NT2/D1 (cell line): ENCODE data around the gene RUNX2.

Source experiments
- DNase-seq: peaks from one replicate; pipeline ENCODE4 v3.0.0-alpha.2; 2011; ENCODE audit warnings: low read depth, low spot score
- H3K27me3 ChIP-seq: 2 replicates; pipeline ENCODE4 v1.6.0; 2011; ENCODE audit warnings: mild to moderate bottlenecking; ENCODE audit not compliant: insufficient read length, insufficient read depth
- H3K36me3 ChIP-seq: 2 replicates; pipeline ENCODE4 v1.6.1; 2011; ENCODE audit warnings: mild to moderate bottlenecking, low read length, mixed read lengths; ENCODE audit not compliant: insufficient read depth, insufficient read length
- H3K4me1 ChIP-seq: 2 replicates; pipeline ENCODE4 v1.5.1; 2011; ENCODE audit not compliant: insufficient read depth, insufficient read length
- H3K4me3 ChIP-seq: 2 replicates; pipeline ENCODE4 v1.5.1; 2011; ENCODE audit warnings: low read depth; ENCODE audit not compliant: insufficient read length
- H3K9ac ChIP-seq: 2 replicates; pipeline ENCODE4 v1.6.0; 2011; ENCODE audit warnings: low read depth; ENCODE audit not compliant: insufficient read length
- H3K9me3 ChIP-seq: 2 replicates; pipeline ENCODE4 v1.5.1; 2011; ENCODE audit warnings: mild to moderate bottlenecking, low read length; ENCODE audit not compliant: insufficient read depth
- SUZ12 ChIP-seq: IDR thresholded peaks from 2 replicates; pipeline ENCODE4 v1.6.1; 2011; ENCODE audit not compliant: insufficient read length, insufficient read depth; ENCODE audit errors: extremely low read depth
- YY1 ChIP-seq: IDR thresholded peaks from 2 replicates; pipeline ENCODE4 v1.6.1; 2011; ENCODE audit not compliant: insufficient read length, insufficient read depth
- ZNF274 ChIP-seq: IDR thresholded peaks from 2 replicates; pipeline ENCODE4 v1.6.1; 2011; ENCODE audit warnings: mild to moderate bottlenecking, low read depth, low read length

Gene RUNX2

DNA sequence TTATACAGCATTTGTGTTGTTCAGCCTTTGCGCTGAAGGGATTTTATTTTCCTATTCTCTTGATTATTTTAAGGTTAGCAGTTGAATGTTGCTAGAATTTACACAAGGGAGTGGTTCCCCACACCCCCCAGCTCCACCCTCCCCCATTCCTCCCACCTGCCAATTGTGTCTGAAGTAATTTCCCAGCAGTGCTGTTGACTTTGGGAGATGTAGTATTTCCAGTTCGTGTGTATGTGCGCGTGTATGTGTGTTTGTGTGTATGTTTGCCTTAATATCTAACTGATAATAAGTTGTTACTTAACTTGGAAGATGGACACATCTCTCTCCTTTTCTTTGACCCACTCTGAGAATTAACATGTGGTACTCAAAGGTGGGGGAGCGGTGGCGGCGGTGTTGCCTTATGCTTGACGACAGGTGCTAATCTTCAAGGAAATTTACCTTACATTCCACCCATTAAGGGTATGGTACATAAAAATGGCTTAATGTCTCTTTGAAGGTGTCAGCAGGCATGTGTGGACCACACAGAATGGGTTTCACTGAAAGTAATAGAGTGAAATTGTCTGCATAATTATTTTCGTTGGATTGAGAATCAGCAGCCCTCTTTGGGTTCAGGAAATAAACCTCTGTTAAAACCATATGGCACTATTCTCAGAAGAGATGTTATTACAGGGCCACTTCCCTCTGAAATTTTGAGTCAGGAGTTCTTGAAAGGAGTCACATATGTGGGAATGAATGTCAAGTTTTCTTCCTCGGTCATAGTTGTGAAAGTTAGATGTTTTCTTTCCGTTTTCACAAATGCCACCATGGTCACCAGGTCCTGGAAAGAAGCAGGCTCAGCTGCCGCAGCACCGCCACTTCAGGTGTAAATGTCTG lies 145.2 kb downstream of the RUNX2 start:
- Histone ChIP-seq H3K4me1 (no peaks in the 10 kb centered on the region), H3K36me3 (peaks cover 5% of the 10 kb centered on the region), H3K9me3 (no peaks in the 10 kb centered on the region), H3K4me3 (no peak overlapping the region), H3K27me3 (no peaks in the 10 kb centered on the region), H3K9ac (no peak overlapping the region)
- no peak for DNase-seq
- TF ChIP-seq SUZ12, result no peak
- TF ChIP-seq YY1, result no peak
- no peak for TF ChIP-seq ZNF274

DNA sequence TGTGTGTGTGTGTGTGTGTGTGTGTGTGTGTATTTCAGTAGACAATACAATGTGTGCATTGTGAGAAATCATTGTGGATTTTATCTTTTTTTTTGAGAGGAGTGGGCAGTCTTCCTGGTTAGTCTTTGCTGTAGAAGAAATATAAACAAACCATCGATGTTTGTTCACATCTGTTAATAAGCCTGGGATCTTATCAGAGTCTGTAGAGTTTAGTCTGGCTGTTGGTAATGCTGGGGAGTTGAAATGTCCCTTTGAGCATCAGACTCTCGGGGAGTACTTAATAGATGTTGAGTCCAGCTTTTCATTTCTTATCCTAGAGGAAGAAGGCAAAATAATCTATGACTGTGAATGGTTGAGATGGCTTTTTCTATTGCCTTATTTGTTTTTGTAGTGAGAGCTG lies 146.2 kb downstream of the RUNX2 start:
- H3K9me3 ChIP-seq, result no peaks in the 10 kb centered on the region
- no peak overlapping the region for H3K4me3 ChIP-seq
- peaks cover 5% of the 10 kb centered on the region for H3K36me3 ChIP-seq
- H3K27me3 ChIP-seq, result no peaks in the 10 kb centered on the region
- no peak overlapping the region for H3K9ac ChIP-seq
- no peaks in the 10 kb centered on the region for H3K4me1 ChIP-seq
- no peak for TF ChIP-seq SUZ12
- TF ChIP-seq YY1, result no peak
- TF ChIP-seq ZNF274, result no peak
- DNase-seq, result no peak

DNA sequence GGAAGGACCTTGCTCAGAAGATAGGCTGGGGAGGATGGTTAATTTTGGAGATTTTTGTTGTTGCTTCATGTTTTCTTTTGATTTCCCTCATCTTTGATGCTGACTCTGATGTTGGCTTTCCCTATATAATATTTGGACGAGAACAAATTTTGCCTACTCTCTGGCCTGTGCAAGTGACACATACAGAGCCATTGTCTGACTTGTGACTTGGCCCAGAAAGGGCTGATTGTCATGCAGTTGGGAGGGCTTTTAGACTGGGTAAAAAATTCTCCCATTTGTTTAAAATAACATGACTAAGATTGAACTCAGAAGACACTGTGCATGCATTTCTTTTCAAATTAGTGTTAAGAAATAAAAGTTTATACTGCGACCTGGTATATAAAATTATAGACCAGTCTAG lies 148.2 kb downstream of the RUNX2 start:
- DNase-seq, result no peak
- Histone ChIP-seq H3K27me3 (no peaks in the 10 kb centered on the region), H3K36me3 (peaks cover 5% of the 10 kb centered on the region), H3K4me3 (no peak overlapping the region), H3K9me3 (no peaks in the 10 kb centered on the region), H3K4me1 (no peaks in the 10 kb centered on the region), H3K9ac (no peak overlapping the region)
- no peak for TF ChIP-seq SUZ12
- no peak for TF ChIP-seq YY1
- no peak for TF ChIP-seq ZNF274

DNA sequence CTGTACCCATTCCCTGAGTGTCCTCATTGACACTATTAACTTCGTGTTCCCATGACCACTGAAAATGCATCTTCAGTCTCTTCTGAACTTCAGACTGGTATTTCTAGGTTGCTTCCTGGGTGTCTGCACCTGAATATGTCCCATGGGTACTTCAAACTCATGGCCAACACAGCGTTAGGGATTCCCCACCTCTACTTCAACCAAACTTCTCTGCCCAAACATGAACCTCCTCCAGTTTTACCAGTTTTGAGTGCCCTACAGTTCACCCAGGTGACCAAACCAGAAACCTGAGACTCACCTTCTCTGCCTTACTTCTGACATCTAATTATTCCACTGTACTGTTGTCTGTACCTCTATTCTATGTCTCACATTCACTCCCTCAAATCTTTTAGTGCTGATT lies 149.1 kb downstream of the RUNX2 start:
- Histone ChIP-seq H3K36me3 (peaks cover 5% of the 10 kb centered on the region), H3K9me3 (no peaks in the 10 kb centered on the region), H3K9ac (no peak overlapping the region), H3K4me3 (no peak overlapping the region), H3K27me3 (no peaks in the 10 kb centered on the region), H3K4me1 (no peaks in the 10 kb centered on the region)
- no peak for DNase-seq
- no peak for TF ChIP-seq SUZ12
- TF ChIP-seq YY1, result no peak
- no peak for TF ChIP-seq ZNF274

DNA sequence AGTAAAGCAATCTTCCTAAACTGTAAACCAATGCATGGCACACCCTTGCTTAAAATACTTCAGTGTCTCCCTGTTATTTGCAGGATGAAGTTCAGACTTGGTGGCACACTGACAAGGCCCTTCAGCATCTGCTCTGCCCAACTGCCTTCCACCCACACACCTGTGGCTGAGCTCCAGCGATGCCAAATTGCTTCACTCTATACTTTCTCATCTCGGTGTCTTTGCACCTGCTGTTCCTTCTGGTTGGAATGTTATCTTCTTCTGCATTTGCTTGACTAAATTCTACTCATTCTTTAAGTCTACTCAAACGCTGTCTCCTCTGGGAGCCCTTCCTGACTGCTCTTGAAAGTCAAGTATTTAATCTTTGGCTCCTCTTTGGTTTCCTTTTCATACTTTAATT lies 149.7 kb downstream of the RUNX2 start:
- no peaks in the 10 kb centered on the region for H3K27me3 ChIP-seq
- no peak for DNase-seq
- no peak for TF ChIP-seq SUZ12
- no peak for TF ChIP-seq ZNF274
- no peak for TF ChIP-seq YY1
- H3K4me1 ChIP-seq, result no peaks in the 10 kb centered on the region
- no peak overlapping the region for H3K9ac ChIP-seq
- H3K9me3 ChIP-seq, result no peaks in the 10 kb centered on the region
- peaks cover 5% of the 10 kb centered on the region for H3K36me3 ChIP-seq
- no peak overlapping the region for H3K4me3 ChIP-seq

DNA sequence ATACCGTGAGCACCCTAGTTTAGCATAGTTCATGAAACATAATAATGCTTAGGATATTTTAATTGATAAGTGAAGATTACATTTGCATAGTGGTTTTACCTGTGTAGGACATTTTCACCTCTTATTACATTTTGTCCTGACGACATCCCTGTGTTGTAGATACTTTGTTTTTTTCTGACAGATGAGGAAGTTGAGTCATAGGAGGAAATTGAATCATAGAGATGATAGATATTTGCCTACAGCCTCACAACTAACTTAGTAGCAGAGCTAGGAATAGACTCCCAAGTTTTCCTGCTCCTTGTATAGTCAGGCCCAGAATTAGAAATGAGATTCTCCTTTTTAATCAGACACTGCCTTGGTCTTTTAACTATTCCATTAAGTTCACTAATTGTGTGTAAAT lies 150.1 kb downstream of the RUNX2 start:
- TF ChIP-seq SUZ12 (no peak), ZNF274 (no peak), YY1 (no peak)
- Histone ChIP-seq H3K27me3 (no peaks in the 10 kb centered on the region), H3K9me3 (no peaks in the 10 kb centered on the region), H3K4me3 (no peak overlapping the region), H3K36me3 (peaks cover 5% of the 10 kb centered on the region), H3K4me1 (no peaks in the 10 kb centered on the region), H3K9ac (no peak overlapping the region)
- DNase-seq, result no peak

DNA sequence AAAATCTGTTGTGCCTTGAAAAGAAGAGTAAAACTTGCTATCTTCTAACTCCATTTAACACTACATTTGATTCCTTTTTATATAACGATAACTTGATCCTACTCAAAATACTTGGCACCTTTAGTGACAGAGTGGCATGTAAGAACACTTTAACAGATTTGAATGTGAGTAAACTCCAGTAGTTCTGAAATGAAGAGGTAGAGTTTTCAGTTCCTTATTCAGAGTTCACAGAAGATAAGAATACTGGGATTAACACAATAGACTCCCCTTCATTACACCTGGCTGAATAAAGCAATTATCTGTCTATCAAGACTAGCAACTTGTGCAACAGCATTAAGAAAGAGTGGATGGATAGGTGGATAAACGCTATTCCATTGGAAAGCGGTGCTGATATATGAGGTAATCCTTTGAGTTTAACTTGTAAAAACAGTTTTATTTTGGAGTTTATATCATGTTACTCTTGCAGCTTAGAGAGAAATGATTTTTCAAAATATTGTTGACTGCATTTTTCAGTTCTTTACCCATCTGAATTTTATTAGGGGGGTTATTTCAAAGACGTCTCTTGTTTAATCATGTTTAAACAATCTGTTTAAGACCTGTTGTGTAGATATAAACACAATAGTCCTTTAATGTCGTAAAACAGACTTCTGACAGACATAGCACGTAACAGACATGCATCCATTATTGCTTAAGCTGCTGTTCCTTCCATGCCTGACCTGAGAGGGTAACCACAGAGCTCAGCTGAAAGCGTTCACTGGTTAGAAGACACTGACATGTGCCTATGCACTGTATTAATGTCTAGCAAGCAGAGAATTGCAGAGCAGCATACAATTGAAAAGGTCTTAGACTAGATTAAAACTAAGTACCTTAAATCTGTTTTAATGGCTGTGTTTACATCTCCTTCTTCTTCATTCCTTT lies 152.0 kb downstream of the RUNX2 start:
- TF ChIP-seq SUZ12 (no peak), ZNF274 (no peak), YY1 (no peak)
- no peak for DNase-seq
- Histone ChIP-seq H3K27me3 (no peaks in the 10 kb centered on the region), H3K4me3 (no peak overlapping the region), H3K9me3 (no peaks in the 10 kb centered on the region), H3K4me1 (no peaks in the 10 kb centered on the region), H3K9ac (no peak overlapping the region), H3K36me3 (peaks cover 5% of the 10 kb centered on the region)
